Keratinocyte (primary cell): Measurements from ENCODE around the gene IGBP1. TPM values are rescaled to one million over a fixed set of nuclear protein-coding genes. Genes with fewer than 3 reads are reported as not detected.

Experiments
- polyA plus RNA-seq, 5 experiments: library from polyadenylated mRNA; depleted of rRNA in 3 of 5; stranded (reverse) in 3 of 5; stranded (forward) in 1 of 5; unstranded in 1 of 5; fragments of >200 nt; gene quantifications; 1 replicate in 1 of 5; 2 replicates in 3 of 5; 3 replicates in 1 of 5; pipeline versions ENCODE4 v1.2.1 to v1.2.3, GENCODE V29; 2011 to 2012; ENCODE audit warnings: missing spikeins in 2 of 5, low read depth in 1 of 5, low replicate concordance in 1 of 5

Gene IGBP1
- polyA plus RNA-seq, 1 donor (not counting 4 experiments of a cell fraction or from before 2014, with no cell fraction given), result 65.5 TPM

Other genes starting within 250 kb of the IGBP1 start
- not detected in 3 replicates for gene AWAT2, start 83.5 kb upstream of the IGBP1 start, polyA plus RNA-seq
- gene OTUD6A, start 71.0 kb upstream of the IGBP1 start, polyA plus RNA-seq, result not detected in 3 replicates
- gene DGAT2L6, start 44.0 kb downstream of the IGBP1 start, polyA plus RNA-seq, result not detected in 3 replicates
- gene AWAT1, start 101.2 kb downstream of the IGBP1 start, polyA plus RNA-seq, result not detected in 3 replicates
- 0.06 to 0.09 TPM in 2 of 3 replicates, not detected in the other for gene P2RY4, start 126.8 kb downstream of the IGBP1 start, polyA plus RNA-seq
- gene ARR3, start 134.9 kb downstream of the IGBP1 start, polyA plus RNA-seq, result not detected in 3 replicates
- not detected in 3 replicates for gene RAB41, start 148.7 kb downstream of the IGBP1 start, polyA plus RNA-seq
- 102 to 127 TPM (median 109 TPM) in 3 replicates for gene PDZD11, start 156.5 kb downstream of the IGBP1 start, polyA plus RNA-seq
- gene KIF4A, start 156.7 kb downstream of the IGBP1 start, polyA plus RNA-seq, result 1.1 to 7.1 TPM (median 6.6 TPM) in 3 replicates